GM21381 (cell line): ENCODE measurements around the gene PRKCE.

ENCODE experiments used
- ATAC-seq: cut with Tn5 transposase; IDR thresholded peaks from one replicate; pipeline ENCODE4 v1.9.1; 2021; ENCODE audit warnings: mild to moderate bottlenecking, moderate library complexity; ENCODE audit not compliant: unreplicated experiment

Gene PRKCE

DNA sequence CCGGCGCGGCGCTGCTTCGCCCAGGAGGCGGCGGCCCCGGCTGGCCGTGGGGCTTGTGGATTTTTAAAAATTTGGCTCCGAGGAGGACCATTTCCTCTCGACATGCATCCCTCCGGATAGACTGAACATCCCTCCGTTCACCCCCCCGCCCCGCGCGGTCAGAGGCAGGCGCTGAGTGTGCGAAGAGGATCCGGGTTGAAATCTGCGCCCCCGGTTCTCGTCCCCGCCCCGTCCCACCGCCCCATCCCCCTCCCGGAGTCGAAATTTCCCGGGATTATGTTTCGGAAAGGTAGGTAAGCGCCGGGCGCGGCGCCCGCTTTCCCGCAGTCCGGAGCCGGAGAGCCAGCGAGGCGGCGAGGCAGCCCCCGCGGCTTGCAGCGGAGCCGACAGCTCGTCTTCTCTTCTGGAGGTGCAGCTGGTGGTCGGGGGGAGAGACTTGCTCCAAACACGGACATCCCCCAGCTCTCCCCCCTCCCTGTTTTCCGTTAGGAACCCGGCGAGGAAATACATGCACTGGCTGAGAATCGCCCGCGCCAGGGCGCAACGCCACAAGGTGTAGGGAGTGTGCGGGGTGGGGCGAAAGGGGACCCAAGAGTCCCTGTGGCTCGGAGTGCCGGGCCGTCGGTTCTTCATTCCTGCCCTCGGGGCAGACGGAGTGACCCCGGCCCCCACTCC is at the start of gene PRKCE:
Gene PRKCE (plus strand): TSS at position 261 of the 675 bp plus-strand sequence.
- peak; percentile 15 for ATAC-seq

DNA sequence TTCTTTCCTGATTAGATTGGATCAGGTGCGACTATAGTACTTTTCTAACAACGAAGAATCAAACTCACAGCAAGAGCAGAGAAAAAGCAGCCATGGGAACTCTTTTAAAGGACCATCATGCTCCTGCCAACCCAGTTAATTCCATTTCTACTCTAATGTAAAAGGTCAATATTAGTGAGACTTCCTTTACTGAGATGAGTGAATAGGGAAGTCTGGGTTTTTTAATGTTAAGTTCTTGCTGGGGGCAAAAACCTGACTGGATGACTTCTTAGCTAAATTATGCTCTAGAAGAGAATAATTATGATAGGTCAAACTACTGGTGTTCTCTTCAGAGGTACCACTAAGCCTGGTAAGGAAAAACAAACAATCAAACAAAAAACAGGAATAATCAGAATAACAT is 48.9 kb upstream of the PRKCE start:
- ATAC-seq: no peak

DNA sequence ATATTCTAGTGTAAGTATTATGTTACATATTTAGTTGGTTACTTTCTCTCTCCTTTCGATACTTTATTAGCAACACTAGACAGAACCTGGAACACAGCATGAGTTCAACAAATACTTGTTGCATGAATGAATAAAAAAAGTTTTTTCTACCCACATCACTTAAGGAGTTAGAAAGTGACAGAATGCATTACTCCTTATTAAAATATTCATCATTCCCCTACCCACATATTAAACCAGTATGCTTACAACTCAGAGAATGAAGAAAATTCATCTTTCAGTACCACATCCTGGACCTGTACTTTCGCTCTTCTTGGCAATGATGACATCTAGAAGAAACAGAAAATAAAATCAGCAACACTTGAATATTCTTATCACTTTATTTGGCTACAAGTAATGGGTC is 46.4 kb upstream of the PRKCE start:
- no peak for ATAC-seq

DNA sequence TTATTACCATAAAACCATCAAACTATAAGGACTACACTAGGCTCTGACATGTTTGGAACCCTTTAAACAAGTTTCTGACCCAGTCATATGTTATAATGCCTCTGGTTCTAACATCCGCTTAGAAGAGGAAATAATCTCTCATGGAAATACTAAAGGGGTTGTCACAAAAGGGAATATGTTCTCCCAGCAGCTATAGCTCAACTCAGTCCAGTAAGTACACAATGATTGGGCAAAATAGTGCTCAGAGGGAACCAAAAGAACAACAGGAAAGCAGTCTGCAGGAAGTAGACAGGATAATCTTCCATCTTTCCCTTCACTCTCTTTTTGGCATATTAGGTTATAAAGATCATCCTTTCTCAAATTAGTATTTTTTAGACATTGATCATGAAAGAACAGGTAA is 44.7 kb upstream of the PRKCE start:
- ATAC-seq: no peak

DNA sequence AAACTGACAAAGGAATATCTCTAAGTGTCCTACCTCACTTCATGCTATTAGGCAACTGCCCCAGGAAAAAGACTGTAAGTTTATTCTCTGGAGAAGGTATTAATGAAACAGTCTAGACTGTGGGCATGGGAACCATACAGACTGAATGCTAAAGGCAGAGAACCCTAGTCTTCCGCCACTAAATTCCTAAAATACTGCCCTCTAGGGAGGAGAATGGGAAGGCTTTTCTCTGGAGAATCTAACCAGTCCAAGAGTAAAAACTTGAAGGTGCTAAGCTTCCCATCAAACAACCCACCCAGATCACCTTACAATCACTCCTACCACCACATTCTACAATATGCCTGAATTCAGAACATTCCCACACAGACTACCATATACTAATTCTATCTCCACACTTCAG is 43.8 kb upstream of the PRKCE start:
- no peak for ATAC-seq

DNA sequence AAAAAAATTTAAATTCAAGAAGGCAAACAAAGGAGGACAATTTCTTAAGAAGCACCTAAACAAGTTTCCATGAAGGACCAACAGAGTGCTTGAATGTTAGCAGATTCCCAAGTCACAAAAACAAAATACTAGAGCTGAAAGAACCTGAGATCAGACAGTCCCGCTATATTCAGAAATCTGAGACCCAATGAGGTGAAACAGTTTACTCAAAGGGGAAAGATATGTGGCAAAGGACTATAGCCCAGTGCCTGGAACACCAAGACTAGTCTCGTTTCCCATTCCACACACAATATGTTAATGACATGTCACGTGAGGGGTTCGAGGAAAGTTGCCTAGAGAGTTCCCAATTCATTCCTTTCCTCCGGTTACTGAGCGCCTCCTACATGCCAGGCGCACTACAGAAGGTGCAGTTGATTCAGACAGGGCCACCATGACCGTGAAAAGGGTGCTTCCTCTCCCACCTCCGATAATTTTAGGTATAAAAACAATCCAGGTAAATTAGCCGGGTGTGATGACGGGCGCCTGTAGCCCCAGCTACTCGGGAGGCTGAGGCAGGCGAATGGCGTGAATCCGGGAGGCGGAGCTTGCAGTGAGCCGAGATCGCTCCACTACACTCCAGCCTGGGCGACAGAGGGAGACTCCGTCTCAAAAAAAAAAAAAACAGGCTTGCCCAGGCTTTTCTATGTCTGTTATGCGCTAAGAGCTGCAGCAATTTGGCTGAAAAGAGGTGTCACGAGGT is 41.0 kb upstream of the PRKCE start:
- ATAC-seq: peak; percentile 38

DNA sequence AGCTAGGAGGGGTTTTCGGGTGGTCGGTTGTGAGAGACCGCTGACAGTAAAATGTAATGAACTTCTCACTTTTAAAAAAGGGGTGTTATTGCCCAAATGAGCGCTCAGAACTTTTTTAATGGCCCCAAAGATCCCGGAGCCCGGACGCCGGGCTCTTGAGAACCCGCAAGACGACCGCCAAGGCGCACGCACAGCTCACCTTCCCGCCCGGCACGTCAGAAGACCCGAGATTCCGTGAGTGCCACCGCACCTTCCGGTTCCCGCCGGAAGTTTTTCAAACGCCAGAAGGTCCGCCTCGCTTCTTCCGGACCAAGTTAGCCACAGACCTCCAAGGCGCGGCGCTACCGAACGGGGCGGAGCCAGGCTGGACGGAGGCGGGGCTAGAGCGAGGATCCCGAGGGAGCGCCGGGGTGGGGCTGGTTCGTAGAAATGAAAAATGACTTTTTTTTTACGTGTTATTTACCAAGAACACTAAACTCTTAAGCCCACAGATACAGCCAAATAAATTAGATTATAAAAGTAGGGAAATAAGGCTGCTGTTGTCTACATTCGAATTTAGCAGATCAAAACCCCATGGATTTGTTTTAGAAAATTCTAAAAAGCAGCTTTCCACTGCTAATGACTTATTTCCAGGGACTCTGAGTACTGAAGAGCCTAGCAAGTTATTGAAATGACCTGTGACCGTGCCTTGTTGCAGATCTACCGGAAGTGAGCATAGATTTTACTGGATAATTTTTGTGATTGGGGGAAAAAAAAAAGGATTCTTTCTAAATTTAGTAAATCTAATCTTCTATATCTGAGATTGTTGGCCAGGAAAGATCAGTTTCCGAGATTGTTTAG is 40.2 kb upstream of the PRKCE start, which contains the start of gene SRBD1:
Gene SRBD1 (minus strand): TSS at position 248 of the 840 bp plus-strand sequence. CDS start 5,826 bp downstream, outside the sequence.
- peak; percentile 93 for ATAC-seq

DNA sequence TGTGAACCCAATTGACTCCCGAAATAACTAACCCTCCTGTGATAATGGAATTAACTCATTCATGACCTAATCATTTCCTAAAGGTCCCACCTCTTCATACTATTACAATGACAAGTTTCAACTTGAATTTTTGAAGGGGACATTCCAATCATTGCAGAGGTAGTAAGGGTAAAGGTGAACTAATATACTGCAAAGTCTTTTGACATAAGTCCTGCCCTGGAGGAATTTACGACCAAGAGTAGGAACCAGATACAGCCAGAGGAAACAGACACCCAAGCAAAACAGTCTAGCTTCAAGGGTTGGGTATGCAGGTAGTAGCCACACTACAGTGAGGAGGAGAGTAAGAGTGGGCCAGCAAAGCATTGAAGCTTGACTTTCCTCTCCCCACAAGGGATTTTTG is 39.2 kb upstream of the PRKCE start:
- no peak for ATAC-seq

DNA sequence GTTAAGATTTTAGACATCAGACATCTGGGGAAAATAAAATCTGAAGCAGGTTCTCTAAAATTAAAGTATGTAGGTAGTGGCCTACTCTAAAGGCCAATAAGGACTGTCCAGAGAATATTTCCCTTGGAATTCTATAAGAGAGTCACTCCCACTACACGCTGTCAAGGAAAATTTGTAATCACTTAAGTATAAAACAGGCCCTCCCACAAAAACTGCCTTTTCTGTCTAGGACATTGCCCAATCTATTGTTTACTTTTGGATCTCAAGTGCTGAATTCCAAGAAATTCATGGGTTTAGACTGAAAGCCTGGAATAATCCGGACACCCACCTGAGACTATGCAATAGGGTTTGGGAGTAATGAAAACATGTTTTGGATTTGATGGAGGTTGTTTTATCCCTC is 38.7 kb upstream of the PRKCE start:
- no peak for ATAC-seq

DNA sequence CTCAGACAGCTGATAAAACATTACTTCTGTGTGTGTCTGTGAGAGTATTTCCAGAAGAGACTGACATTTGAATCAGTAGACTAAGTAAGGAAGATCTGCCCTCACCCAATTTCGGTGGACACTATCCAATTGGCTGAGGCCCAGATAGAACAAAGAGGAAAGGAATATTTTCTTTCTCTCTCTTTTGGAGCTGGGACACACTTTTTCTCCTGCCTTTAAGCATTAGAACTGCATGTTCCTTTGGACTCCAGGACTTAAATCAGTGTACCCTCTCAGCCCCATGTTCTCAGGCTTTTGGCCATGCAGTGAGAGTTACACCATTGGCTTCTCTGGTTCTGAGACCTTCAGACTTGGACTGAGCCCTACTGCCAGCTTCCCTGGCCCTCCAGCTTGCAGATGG is 37.1 kb upstream of the PRKCE start:
- no peak for ATAC-seq

DNA sequence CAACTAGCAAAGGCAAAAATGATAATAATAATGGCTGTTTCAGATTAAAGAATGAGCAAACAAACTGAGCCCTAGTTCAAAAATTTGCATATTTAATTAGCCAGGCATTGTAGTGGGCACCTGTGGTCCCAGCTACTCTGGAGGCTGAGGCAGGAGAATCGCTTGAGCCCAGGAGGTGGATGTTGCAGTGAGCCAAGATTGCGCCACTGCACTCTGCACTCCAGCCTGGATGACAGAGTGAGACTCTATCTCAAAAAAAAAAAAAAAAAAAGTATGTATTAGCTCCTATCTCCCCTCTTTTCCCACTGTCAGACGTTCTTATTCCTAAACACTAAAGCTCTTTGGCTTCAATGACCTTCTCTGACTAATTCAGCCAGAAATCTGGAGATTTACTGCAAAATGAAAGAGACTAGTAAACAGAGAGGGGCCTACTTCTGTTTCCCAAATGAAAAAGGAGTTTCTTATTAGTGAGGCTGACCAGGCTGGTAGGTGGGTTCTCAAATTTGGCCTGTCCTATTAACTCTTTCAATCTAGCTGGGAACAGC is 36.5 kb upstream of the PRKCE start:
- ATAC-seq: no peak

DNA sequence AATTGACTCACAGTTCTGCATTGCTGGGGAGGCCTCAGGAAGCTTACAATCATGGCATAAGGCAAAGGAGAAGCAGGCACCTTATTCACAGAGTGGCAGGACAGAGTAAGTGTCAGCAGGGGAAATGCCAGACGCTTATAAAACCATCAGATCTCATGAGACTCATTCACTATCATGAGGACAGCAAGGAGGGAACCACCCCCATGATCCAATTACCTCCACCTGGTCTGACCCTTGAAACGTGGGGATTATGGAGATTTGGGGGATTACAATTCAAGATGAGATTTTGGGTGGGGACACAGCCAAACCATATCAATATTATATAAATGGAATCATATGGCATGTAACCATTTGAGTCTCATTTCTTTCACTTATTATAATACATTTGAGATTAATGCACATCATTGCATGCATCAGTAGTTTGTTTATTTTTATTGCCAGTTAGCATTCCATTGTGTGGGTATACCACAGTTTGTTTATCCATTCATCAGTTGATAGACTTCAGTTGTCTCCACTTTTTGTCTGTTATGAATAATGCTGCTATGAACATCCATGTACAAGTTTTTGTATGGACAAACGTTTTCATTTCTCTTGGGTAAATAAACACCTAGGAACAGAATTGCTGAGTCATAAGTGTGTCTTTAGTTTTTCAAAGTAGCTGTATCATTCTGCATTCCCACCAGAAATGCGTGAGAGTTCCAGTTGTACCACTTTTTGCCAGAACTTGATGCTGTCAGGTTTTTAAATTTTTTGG is 34.6 kb upstream of the PRKCE start:
- no peak for ATAC-seq

DNA sequence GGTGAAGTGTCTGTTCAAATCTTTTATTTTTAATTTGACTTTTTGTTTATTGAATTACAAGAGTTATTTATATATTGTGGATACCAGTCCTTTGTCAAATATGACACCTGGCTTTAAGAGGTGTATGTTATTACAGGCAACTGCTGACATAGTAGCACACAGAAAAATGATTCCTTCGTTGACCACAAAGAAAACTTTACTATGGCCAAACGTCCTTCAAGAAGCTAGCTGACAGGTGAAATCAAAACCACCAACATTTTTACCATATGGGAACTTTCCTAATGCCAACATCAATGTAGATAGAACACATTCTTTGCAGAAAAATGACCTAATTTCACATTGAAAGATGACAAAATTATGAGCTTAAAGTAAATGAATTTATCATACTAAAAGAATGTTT is 34.0 kb upstream of the PRKCE start:
- ATAC-seq: no peak

DNA sequence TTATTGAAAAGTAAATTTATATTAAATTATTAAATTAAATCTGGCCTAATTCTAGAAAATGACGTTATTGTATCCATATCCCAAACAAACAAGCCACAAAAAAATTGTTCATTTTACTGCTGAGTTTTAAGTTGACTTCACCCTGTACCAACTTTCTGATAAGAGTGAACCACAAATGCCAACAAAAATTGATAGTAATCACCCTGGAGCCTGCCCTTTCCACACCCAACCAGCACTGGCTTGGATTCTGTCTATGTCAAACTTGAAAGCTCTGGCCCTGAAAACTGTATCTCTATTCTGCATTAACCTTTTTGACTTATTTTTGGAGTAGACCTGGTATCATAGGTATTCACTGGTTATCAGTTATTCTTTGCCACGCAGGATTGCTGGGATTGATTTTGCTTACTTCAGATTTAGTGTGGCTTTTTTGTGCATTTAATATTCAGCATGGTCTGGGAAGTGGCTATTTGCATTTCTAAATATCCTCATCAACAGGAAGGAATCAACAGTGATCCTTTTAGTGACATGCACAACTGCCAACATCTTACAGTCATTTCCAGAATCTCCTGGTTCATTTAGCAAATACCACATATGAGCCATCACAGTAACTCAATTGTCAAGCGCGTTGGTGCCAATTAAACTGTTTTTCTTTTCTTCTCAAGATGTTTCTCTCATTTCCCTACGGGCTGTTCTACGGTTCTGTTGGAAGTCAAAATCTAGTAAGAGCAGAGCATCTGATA is 29.0 kb upstream of the PRKCE start:
- no peak for ATAC-seq

DNA sequence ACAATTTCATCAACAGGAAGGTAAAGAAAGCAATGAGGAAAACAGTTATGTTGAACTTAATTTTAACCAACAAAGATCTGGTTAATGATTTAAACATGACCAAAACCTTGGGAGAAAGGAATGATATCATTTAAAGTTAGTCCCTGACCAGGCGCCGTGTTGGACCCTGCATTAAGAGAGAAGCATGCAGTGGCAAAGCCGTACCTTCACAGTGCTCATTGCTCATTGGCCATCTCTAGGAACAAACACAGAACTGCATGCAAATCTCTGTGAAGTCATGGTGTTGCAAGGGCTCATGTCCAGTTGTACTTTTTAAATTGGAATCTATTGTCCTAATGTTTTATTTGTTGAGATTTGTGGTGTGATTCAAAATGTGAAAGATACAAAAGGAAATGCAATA is 28.4 kb upstream of the PRKCE start:
- no peak for ATAC-seq

DNA sequence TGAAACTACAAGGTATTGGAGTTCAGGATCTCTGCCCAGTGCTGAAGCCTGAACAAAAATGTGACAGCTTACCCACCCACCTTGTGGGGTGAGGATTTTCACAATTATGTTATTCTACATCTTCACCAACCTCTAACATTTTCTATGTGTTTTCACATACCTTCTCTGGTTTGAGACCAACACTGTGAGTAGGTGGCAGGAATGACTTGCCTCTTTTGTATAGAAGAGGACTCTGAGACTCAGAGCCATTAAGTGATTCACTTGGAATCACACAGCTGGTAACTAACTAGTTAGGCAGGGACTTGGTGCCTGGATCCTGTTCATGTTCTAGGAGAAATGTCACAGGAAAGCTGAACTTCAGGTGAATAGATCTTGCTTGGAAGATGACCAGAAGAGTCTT is 25.7 kb upstream of the PRKCE start:
- ATAC-seq: no peak

DNA sequence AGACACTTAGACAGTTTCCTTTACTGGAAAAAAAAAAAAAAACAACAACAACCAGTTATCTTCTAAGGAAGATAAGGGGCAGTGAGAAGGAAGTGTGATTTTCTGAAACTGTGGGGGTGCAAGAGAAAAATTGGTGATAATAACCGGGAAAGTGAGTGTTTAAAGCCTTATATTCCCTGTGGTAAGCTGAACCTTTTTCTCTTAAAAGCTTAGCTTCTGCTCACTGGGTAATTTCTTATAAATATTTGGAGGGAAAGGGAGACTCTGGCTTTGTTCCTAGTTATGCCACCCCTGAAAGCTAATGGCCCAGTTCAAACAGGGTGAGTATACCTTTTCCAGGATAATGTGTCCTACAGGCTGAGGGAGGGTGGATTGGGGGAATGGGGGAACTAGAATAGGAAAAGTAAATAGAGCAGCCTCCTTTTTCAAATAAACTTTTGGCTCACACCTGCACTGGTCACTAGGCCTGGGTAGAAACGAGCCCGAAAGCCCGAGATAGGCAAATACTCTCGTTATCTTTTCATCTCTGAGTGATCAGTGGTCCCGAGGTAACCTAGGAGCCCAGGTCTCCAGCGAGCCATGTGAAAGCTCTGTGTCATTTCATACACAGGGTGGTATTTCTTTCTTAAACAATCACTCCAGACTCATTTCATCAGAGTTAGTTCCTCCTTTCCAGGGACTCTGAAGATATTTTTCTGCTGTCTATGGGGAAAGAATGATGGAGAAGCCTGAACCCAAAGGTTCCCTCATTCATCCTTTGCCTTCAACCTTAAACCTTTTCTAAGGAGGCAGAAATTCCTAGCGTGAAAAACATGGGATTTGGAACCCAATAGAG is 24.9 kb upstream of the PRKCE start:
- ATAC-seq: no peak

DNA sequence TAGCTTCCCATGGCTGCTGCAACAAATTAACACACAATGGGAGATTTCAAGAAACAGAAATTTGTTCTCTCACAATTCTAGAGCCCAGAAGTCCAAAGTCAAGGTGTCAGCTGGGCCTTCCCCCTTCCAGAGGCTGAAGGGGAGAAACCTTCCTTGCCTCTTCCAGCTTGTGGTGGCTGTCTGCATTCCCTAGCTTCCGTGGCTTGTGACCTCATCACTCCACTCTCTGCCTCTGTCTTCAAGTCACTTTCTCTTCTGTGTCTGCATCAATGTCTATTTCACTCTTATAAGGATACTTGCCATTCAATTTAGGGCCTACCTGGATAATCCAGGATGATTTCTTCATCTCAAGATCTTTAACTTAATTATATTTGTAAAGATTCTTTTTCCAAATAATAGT is 23.6 kb upstream of the PRKCE start:
- ATAC-seq: no peak

DNA sequence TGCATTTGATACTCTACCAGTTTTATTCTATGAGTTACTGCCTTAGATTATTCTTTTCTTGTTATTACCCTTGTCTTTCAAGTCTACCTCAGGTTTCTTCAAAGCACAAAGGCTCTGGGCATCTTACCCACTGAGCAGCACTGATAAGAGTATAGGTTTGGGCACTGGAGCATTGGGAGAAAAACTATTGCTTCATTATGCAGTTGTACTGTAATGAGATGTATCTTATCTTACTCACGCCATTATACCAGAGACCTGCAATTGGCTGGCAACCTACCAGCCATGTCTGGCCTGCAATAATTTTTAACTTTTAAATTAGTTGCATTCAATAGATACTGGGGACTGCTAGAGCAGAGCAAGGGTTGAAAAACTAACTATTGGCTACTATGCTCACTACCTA is 21.5 kb upstream of the PRKCE start:
- no peak for ATAC-seq
